ENCODE data around the gene ARHGAP25. TPM values are rescaled to one million over a fixed set of nuclear protein-coding genes. Genes with fewer than 3 reads are reported as not detected.

Gene ARHGAP25
- polyA plus RNA-seq, 3 donors: 20.8 to 56.8 (median 36.3) TPM

GRCh38 chr2:68747900-68748299 lies 13.3 kb downstream of the ARHGAP25 start:
- Histone ChIP-seq H3K4me2 (replicated peaks; ENCODE audit: extremely low read depth, low read length, poor library complexity, severe bottlenecking) (no peak overlapping the region), H3K9ac (ENCODE audit: insufficient read depth, low read length, poor library complexity, severe bottlenecking) (no peak overlapping the region), H4K20me1 (ENCODE audit: insufficient read depth, low read length) (peaks cover 61% of the 10 kb centered on the region), H3K4me1 (ENCODE audit: control insufficient read depth in 1 of 2, insufficient read depth in 2 of 2, low read length in 2 of 2) (peaks cover 78 to 87% of the 10 kb centered on the region in 2 donors), H3K36me3 (replicated peaks in 1 of 2; ENCODE audit: control insufficient read depth in 1 of 2, insufficient read depth in 2 of 2, low read length in 2 of 2) (peaks cover 7 to 29% of the 10 kb centered on the region in 2 donors), H3K9me3 (replicated peaks in 1 of 2; ENCODE audit: control insufficient read depth in 1 of 2, insufficient read depth in 1 of 2, low read length in 2 of 2) (no peaks in the 10 kb centered on the region), H3K4me3 (replicated peaks in 1 of 3; ENCODE audit: low read depth in 2 of 3, low read length in 3 of 3) (no peak overlapping the region), H2AFZ (ENCODE audit: insufficient read depth, low read depth, low read length, poor library complexity, severe bottlenecking) (no peak overlapping the region), H3K79me2 (ENCODE audit: insufficient read depth, low read length) (peaks cover 100% of the 10 kb centered on the region), H3K27ac (ENCODE audit: low read depth in 1 of 2, low read length in 2 of 2) (peak overlapping the region; percentile 29 to 96), H3K27me3 (ENCODE audit: control insufficient read depth in 2 of 2, insufficient read depth in 2 of 2, low read length in 2 of 2) (no peaks in the 10 kb centered on the region)
- DNase-seq: no peak
- H3K27ac Mint-ChIP-seq: peak overlapping the region; percentile 68 to 98 (median 84)
- peak overlapping the region in 1 of 2 donors; percentile 26 for H3K4me3 Mint-ChIP-seq
- peaks cover 46 to 58% of the 10 kb centered on the region in 2 donors for H3K36me3 Mint-ChIP-seq
- TF ChIP-seq, protein P1, sequence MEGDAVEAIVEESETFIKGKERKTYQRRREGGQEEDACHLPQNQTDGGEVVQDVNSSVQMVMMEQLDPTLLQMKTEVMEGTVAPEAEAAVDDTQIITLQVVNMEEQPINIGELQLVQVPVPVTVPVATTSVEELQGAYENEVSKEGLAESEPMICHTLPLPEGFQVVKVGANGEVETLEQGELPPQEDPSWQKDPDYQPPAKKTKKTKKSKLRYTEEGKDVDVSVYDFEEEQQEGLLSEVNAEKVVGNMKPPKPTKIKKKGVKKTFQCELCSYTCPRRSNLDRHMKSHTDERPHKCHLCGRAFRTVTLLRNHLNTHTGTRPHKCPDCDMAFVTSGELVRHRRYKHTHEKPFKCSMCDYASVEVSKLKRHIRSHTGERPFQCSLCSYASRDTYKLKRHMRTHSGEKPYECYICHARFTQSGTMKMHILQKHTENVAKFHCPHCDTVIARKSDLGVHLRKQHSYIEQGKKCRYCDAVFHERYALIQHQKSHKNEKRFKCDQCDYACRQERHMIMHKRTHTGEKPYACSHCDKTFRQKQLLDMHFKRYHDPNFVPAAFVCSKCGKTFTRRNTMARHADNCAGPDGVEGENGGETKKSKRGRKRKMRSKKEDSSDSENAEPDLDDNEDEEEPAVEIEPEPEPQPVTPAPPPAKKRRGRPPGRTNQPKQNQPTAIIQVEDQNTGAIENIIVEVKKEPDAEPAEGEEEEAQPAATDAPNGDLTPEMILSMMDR (IDR thresholded peaks at IDR 0.05): no peak
- 8% methylated on average over 1 of the region's 2 CpGs for WGBS (ENCODE audit: insufficient coverage)
- H3K27me3 Mint-ChIP-seq (ENCODE audit: low read depth in 3 of 3): no peaks in the 10 kb centered on the region
- H3K9me3 Mint-ChIP-seq: peaks cover 0 to 4% (median 0%) of the 10 kb centered on the region in 7 donors
- H3K4me1 Mint-ChIP-seq: peaks cover 88% of the 10 kb centered on the region
- intact Hi-C loops (cut with micrococcal nuclease): loop anchor here (2.0 to 10.0 kb wide), 4 partner anchors 15 to 283 kb away; partner anchors contain the start of genes APLF (in 1 of the 2) and FBXO48 (in 1 of the 2)

- TF ChIP-seq, protein P1 (IDR thresholded peaks at IDR 0.05): no peak
- H3K27me3 Mint-ChIP-seq (ENCODE audit: low read depth in 3 of 3): no peaks in the 10 kb centered on the region
- Histone ChIP-seq H2AFZ (ENCODE audit: insufficient read depth, low read depth, low read length, poor library complexity, severe bottlenecking) (no peak overlapping the region), H3K4me3 (replicated peaks in 1 of 3; ENCODE audit: low read depth in 2 of 3, low read length in 3 of 3) (no peak overlapping the region), H3K9me3 (replicated peaks in 1 of 2; ENCODE audit: control insufficient read depth in 1 of 2, insufficient read depth in 1 of 2, low read length in 2 of 2) (no peaks in the 10 kb centered on the region), H3K4me1 (ENCODE audit: control insufficient read depth in 1 of 2, insufficient read depth in 2 of 2, low read length in 2 of 2) (peaks cover 78 to 87% of the 10 kb centered on the region in 2 donors), H3K9ac (ENCODE audit: insufficient read depth, low read length, poor library complexity, severe bottlenecking) (no peak overlapping the region), H3K27me3 (ENCODE audit: control insufficient read depth in 2 of 2, insufficient read depth in 2 of 2, low read length in 2 of 2) (no peaks in the 10 kb centered on the region), H3K27ac (ENCODE audit: low read depth in 1 of 2, low read length in 2 of 2) (peak overlapping the region in 1 of 2 donors; percentile 96), H3K36me3 (replicated peaks in 1 of 2; ENCODE audit: control insufficient read depth in 1 of 2, insufficient read depth in 2 of 2, low read length in 2 of 2) (peaks cover 10 to 34% of the 10 kb centered on the region in 2 donors), H3K4me2 (replicated peaks; ENCODE audit: extremely low read depth, low read length, poor library complexity, severe bottlenecking) (peak overlapping the region; percentile 11), H3K79me2 (ENCODE audit: insufficient read depth, low read length) (peaks cover 100% of the 10 kb centered on the region), H4K20me1 (ENCODE audit: insufficient read depth, low read length) (peaks cover 55% of the 10 kb centered on the region)
- no peak overlapping the region for H3K4me3 Mint-ChIP-seq
- peaks cover 0 to 4% (median 0%) of the 10 kb centered on the region in 7 donors for H3K9me3 Mint-ChIP-seq
- H3K27ac Mint-ChIP-seq: peak overlapping the region; percentile 73 to 98 (median 87)
- H3K36me3 Mint-ChIP-seq: peaks cover 48 to 59% of the 10 kb centered on the region in 2 donors
- intact Hi-C loops (cut with micrococcal nuclease): loop anchor here (2.0 to 10.0 kb wide), 4 partner anchors 14 to 284 kb away; partner anchors contain the start of genes APLF (in 1 of the 2) and FBXO48 (in 1 of the 2)
- DNase-seq: peak in 1 of 3 donors; percentile 22
- H3K4me1 Mint-ChIP-seq: peaks cover 88% of the 10 kb centered on the region
- 11% methylated on average over 1 of the region's 1 CpG for WGBS (ENCODE audit: insufficient coverage)
Observed at GRCh38 chr2:68748568-68748967, 14.0 kb downstream of the ARHGAP25 start.

Data from CD14-positive monocyte (primary cell).